Lower leg skin (tissue), 4 donors: ENCODE data around the gene CPNE6. TPM values are rescaled to one million over a fixed set of nuclear protein-coding genes. Genes with fewer than 3 reads are reported as not detected.

Experiments used
- DNase-seq, 2 donors: peaks; one replicate each; pipeline ENCODE4 v3.0.0-alpha.2; 2019; ENCODE audit warnings: low spot score in 2 of 2
- H3K4me3 ChIP-seq: fragments of 200-600 bp; sonication (generic); 2 replicates; pipeline ENCODE4 v1.5.1; 2017; ENCODE audit warnings: mild to moderate bottlenecking, low read depth; ENCODE audit not compliant: poor library complexity, severe bottlenecking
- POLR2A ChIP-seq, 2 donors: fragments of 450-650 bp; IDR thresholded peaks; one replicate each; pipeline ENCODE4 v1.6.1; 2016 to 2017; ENCODE audit warnings: antibody characterized with exemption in 2 of 2, mild to moderate bottlenecking in 1 of 2, moderate library complexity in 1 of 2
- WGBS, 2 donors: methylation state at CpG; one replicate each; pipeline ENCODE4 v1.1.5; 2018; 5-methylcytosine and 5-hydroxymethylcytosine counted together
- intact Hi-C: fragments of 100-400 bp; cut with DNase I; formaldehyde crosslinking; loops from one replicate; pipeline ENCODE4 v1.15.0; 2023; ENCODE audit warnings: low total_unique reads
- total RNA-seq, 4 donors: library from RNA; depleted of rRNA; stranded (reverse); fragments of >200 nt; gene quantifications; one replicate each; pipeline ENCODE4 v1.1.0, GENCODE V29; 2016
- TF ChIP-seq, protein P1 (sequence below), 3 donors: fragments of 450-650 bp; IDR thresholded peaks; one replicate each; pipeline ENCODE4 v1.5.1; 2016; ENCODE audit warnings: antibody characterized with exemption in 3 of 3, mild to moderate bottlenecking in 3 of 3, moderate library complexity in 2 of 3

The CPNE6 gene
- total RNA-seq, 4 donors from 2014 or later = 0.39 TPM; not detected in 3

DNA sequence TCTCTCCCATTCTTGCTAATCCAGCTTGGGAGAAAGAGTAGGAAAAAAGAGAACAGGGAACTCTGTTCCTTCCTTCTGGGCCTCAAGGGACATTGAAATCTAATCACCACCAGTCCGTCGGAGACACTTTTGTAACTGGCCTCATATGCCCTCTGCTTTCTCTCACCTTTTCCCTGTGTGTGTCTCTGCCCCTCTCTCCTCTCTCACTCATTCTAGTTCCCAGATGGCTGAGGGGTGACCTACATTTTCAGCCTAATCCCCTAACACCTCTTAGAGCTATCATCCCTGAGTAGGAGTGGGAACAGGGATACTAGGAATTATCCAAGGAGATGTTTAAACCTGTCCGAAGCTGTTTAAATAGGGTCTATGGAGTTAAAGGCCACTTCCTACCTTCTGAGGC lies 13.9 kb downstream of the CPNE6 start:
- no peak for TF ChIP-seq POLR2A (IDR thresholded peaks at IDR 0.05)
- TF ChIP-seq, protein P1, sequence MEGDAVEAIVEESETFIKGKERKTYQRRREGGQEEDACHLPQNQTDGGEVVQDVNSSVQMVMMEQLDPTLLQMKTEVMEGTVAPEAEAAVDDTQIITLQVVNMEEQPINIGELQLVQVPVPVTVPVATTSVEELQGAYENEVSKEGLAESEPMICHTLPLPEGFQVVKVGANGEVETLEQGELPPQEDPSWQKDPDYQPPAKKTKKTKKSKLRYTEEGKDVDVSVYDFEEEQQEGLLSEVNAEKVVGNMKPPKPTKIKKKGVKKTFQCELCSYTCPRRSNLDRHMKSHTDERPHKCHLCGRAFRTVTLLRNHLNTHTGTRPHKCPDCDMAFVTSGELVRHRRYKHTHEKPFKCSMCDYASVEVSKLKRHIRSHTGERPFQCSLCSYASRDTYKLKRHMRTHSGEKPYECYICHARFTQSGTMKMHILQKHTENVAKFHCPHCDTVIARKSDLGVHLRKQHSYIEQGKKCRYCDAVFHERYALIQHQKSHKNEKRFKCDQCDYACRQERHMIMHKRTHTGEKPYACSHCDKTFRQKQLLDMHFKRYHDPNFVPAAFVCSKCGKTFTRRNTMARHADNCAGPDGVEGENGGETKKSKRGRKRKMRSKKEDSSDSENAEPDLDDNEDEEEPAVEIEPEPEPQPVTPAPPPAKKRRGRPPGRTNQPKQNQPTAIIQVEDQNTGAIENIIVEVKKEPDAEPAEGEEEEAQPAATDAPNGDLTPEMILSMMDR (IDR thresholded peaks at IDR 0.05) = no peak
- WGBS, 2 donors = 91% methylated on average over 3 of the region's 3 CpGs
- no peak for DNase-seq
- intact Hi-C loops = no loop called here
- H3K4me3 ChIP-seq = no peak overlapping the region

DNA sequence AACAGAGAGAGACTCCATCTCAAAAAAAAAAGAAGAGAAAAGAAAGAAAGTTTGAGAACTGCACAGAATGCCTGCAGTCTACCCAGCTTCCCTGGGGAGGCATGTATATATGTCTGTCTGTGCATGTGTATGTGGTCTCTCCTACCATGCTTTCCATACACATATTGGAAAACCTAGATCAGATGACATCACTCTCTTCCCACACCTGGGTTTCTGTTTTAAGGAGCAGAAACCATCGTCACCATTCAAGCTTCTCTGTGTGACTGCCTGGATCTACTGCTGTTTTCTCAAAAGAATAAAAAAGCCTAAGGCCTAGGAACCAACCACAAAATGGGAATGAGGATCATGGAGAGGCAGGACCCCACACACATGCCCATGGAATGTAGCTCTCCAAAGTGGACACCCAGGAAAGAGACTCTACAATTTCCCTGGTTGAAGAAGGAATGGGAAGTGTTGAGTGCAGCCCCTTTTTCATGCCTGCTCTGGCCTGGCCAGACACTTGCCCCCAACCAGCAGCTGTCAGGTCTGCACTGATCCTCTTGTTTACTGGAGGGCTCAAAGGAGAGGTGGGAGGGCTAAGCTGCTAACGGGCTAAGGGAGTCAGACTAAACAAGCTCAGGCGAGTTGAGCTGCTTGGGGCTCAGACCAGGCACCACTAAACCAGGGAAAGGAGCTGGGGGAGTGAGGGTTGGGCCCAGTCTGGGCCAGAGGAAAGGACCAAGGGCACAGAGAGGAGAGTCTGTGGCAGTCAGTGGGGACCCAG lies 15.0 kb downstream of the CPNE6 start:
- no peak for TF ChIP-seq POLR2A (IDR thresholded peaks at IDR 0.05)
- TF ChIP-seq, protein P1 (IDR thresholded peaks at IDR 0.05) = no peak
- H3K4me3 ChIP-seq = no peak overlapping the region
- intact Hi-C loops = no loop called here
- DNase-seq = no peak
- 72 to 81% methylated on average over 3 of the region's 3 CpGs for WGBS, 2 donors

DNA sequence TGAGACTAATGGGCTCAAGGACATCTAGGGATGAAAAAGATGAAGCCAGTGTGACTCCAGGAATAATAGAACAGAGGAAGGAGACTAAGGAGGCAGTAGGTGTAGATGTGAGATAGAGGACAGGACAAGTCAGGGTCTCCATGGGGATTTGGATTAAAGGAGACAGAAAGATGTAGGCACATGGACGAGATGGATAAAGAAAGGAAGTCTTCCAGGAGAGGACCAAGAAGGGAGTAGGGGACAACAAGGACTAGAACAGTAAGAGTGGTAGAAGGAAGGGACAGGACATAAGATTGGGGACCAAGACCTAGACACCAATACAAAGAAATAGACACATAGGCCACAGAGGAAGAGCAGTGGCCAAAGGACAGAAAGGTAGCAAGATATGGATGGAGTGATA lies 15.6 kb downstream of the CPNE6 start:
- intact Hi-C loops = no loop called here
- TF ChIP-seq, protein P1 (IDR thresholded peaks at IDR 0.05) = no peak
- TF ChIP-seq POLR2A (IDR thresholded peaks at IDR 0.05) = no peak
- WGBS, 2 donors = 83 to 91% methylated on average over 1 of the region's 1 CpG
- no peak overlapping the region for H3K4me3 ChIP-seq
- no peak for DNase-seq

DNA sequence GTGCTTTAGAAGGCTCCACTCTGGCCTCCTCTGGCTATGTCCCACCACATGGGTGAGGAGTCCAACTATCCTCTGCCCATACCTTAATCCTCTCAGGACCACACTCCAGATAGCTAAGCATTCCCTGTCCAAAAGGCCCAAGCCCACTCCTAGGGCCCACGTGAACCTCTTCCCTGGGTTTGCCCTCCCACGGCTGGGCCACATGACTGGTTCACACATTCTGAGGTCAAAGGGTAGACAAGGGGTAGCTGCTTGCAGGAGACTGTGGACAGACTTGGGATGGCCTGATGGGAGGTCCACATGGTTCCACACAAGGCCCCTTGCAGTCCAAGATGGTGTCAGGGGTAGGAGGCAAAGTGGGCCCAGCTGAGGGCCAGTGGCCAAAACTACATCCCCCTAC lies 16.7 kb downstream of the CPNE6 start:
- intact Hi-C loops = no loop called here
- no peak for DNase-seq
- TF ChIP-seq, protein P1 (IDR thresholded peaks at IDR 0.05) = no peak
- no peak for TF ChIP-seq POLR2A (IDR thresholded peaks at IDR 0.05)
- WGBS, 2 donors = 75 to 90% methylated on average over 2 of the region's 2 CpGs
- no peak overlapping the region for H3K4me3 ChIP-seq

DNA sequence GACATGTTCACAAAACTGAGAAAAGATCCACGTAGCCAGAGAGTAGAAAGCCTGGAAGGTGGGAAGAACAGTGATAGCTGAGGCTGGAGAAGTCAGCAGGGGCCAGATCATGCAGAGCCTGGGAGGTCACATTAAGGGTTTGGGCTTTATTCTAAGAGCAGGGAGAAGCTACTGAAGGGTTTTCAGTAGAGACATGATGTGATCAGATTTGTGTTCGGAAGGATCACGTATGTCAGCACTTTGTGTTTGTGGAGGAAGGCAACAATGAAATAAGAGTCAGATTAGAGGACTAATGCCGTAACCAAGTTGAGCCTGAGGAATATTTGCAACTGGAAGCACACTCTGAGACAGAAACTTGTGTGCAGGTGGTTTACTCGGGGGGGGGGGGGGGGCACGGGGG lies 18.5 kb downstream of the CPNE6 start:
- TF ChIP-seq, protein P1 (IDR thresholded peaks at IDR 0.05) = no peak
- TF ChIP-seq POLR2A (IDR thresholded peaks at IDR 0.05) = no peak
- DNase-seq = no peak
- no peak overlapping the region for H3K4me3 ChIP-seq
- 84 to 90% methylated on average over 6 of the region's 6 CpGs for WGBS, 2 donors
- intact Hi-C loops = loop anchor here (10.0 kb wide), 1 partner anchor 75 kb away; no protein-coding TSS in a partner anchor

DNA sequence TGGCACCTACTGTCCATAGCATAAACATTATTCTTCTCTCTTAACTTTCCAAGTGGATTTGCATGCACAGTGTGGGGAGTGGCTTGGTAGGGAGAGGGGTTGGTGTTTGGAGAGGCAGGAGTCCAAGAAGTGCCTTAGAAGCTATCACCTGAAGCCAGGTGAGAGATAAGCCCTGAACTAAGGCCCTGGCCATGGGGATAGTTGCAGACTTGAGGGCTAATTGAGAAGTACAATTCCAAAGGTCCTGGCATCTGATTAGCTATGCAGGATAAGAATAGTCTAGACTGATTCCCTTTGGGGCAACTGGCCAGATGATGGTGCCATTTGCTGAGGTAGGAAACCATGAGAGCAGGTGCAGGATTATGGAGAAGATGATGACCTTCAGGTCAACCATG lies 20.7 kb downstream of the CPNE6 start:
- intact Hi-C loops = loop anchor here (10.0 kb wide), 1 partner anchor 77 kb away; no protein-coding TSS in a partner anchor

More for the DNA sequence above, 20.7 kb downstream of the CPNE6 start:
- no peak for DNase-seq
- no peak overlapping the region for H3K4me3 ChIP-seq
- no peak for TF ChIP-seq POLR2A (IDR thresholded peaks at IDR 0.05)
- TF ChIP-seq, protein P1 (IDR thresholded peaks at IDR 0.05) = no peak
